Stimulated activated naive B cell treated with anti-CD40 and anti-IgM and Interleukin-4, amounts not matched to agents 10 μg/mL and 1 μg/mL and 100 μg/mL, for 72 hours (primary cell): ENCODE measurements around the gene CFTR.

ENCODE experiments used
- ATAC-seq, 2 donors: fragments of 150-1000 bp; cut with Tn5 transposase; replicated peaks; 2 replicates each; pipeline ENCODE4 v1.10.0; 2021; ENCODE audit warnings: moderate library complexity in 1 of 2
- DNase-seq: peaks from one replicate; pipeline ENCODE4 v3.0.0; 2021
- H3K27ac Mint-ChIP-seq: one replicate; pipeline ENCODE4 v1.8.0; 2022; ENCODE audit warnings: mild to moderate bottlenecking, mixed read lengths
- H3K27me3 Mint-ChIP-seq, 2 donors: one replicate each; pipeline ENCODE4 v1.8.0; 2022; ENCODE audit warnings: mixed read lengths in 2 of 2
- H3K36me3 Mint-ChIP-seq, 2 donors: one replicate each; pipeline ENCODE4 v1.8.0; 2022; ENCODE audit warnings: mixed read lengths in 2 of 2, mild to moderate bottlenecking in 1 of 2
- H3K4me1 Mint-ChIP-seq, 2 donors: one replicate each; pipeline ENCODE4 v1.8.0; 2022; ENCODE audit warnings: mixed read lengths in 2 of 2, mild to moderate bottlenecking in 1 of 2
- H3K4me3 Mint-ChIP-seq, 2 donors: one replicate each; pipeline ENCODE4 v1.8.0; 2022; ENCODE audit warnings: mild to moderate bottlenecking in 2 of 2, mixed read lengths in 2 of 2, moderate library complexity in 1 of 2
- H3K9me3 Mint-ChIP-seq, 2 donors: one replicate each; pipeline ENCODE4 v1.8.0; 2022; ENCODE audit warnings: mixed read lengths in 2 of 2, mild to moderate bottlenecking in 1 of 2

Gene CFTR

GRCh38 chr7:117587931-117588330 lies 108.1 kb downstream of the CFTR start:
- H3K27me3 Mint-ChIP-seq, result no peaks in the 10 kb centered on the region
- H3K36me3 Mint-ChIP-seq, result no peaks in the 10 kb centered on the region
- H3K4me3 Mint-ChIP-seq, result no peak overlapping the region
- no peaks in the 10 kb centered on the region for H3K4me1 Mint-ChIP-seq
- ATAC-seq, result no peak
- no peak for DNase-seq
- no peak overlapping the region for H3K27ac Mint-ChIP-seq
- peaks cover 4 to 6% of the 10 kb centered on the region in 2 donors for H3K9me3 Mint-ChIP-seq

GRCh38 chr7:117588352-117588794 lies 108.5 kb downstream of the CFTR start:
- ATAC-seq (no peak), DNase-seq (no peak)
- no peak overlapping the region for H3K27ac Mint-ChIP-seq
- H3K27me3 Mint-ChIP-seq, result no peaks in the 10 kb centered on the region
- H3K4me1 Mint-ChIP-seq, result no peaks in the 10 kb centered on the region
- no peaks in the 10 kb centered on the region for H3K36me3 Mint-ChIP-seq
- peaks cover 4 to 6% of the 10 kb centered on the region in 2 donors for H3K9me3 Mint-ChIP-seq
- no peak overlapping the region for H3K4me3 Mint-ChIP-seq

- Mint-ChIP-seq H3K36me3 (no peaks in the 10 kb centered on the region), H3K27me3 (no peaks in the 10 kb centered on the region), H3K4me1 (no peaks in the 10 kb centered on the region), H3K9me3 (no peaks in the 10 kb centered on the region), H3K4me3 (no peak overlapping the region), H3K27ac (no peak overlapping the region)
- no peak for DNase-seq
- no peak for ATAC-seq
These were observed 110.4 kb downstream of the CFTR start for GRCh38 chr7:117590191-117590590.

DNA sequence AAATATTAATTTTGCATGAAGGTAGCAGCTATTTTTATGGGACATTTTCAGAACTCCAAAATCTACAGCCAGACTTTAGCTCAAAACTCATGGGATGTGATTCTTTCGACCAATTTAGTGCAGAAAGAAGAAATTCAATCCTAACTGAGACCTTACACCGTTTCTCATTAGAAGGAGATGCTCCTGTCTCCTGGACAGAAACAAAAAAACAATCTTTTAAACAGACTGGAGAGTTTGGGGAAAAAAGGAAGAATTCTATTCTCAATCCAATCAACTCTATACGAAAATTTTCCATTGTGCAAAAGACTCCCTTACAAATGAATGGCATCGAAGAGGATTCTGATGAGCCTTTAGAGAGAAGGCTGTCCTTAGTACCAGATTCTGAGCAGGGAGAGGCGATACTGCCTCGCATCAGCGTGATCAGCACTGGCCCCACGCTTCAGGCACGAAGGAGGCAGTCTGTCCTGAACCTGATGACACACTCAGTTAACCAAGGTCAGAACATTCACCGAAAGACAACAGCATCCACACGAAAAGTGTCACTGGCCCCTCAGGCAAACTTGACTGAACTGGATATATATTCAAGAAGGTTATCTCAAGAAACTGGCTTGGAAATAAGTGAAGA lies 112.3 kb downstream of the CFTR start:
- Mint-ChIP-seq H3K4me1 (no peaks in the 10 kb centered on the region), H3K9me3 (no peaks in the 10 kb centered on the region), H3K27ac (no peak overlapping the region), H3K27me3 (no peaks in the 10 kb centered on the region), H3K36me3 (no peaks in the 10 kb centered on the region), H3K4me3 (no peak overlapping the region)
- DNase-seq, result no peak
- no peak for ATAC-seq

DNA sequence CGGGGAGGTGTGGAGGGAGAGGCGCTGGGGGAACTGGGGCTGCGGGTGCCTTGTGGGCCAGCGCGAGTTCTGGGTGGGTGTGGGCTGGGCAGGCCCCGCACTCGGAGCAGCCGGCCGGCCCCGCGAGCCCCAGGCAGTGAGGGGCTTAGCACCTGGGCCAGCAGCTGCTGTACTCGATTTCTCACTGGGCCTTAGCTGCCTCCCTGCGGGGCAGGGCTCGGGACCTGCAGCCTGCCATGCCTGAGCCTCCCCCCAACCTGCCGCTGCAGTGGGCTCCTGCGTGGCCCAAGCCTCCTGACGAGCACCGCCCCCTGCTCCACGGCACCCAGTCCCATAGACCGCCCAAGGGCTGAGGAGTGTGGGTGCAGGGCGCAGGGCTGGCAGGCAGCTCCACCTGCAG lies 116.3 kb downstream of the CFTR start:
- Mint-ChIP-seq H3K27ac (no peak overlapping the region), H3K9me3 (no peaks in the 10 kb centered on the region), H3K4me1 (no peaks in the 10 kb centered on the region), H3K27me3 (no peaks in the 10 kb centered on the region), H3K4me3 (no peak overlapping the region), H3K36me3 (no peaks in the 10 kb centered on the region)
- ATAC-seq (no peak), DNase-seq (no peak)

DNA sequence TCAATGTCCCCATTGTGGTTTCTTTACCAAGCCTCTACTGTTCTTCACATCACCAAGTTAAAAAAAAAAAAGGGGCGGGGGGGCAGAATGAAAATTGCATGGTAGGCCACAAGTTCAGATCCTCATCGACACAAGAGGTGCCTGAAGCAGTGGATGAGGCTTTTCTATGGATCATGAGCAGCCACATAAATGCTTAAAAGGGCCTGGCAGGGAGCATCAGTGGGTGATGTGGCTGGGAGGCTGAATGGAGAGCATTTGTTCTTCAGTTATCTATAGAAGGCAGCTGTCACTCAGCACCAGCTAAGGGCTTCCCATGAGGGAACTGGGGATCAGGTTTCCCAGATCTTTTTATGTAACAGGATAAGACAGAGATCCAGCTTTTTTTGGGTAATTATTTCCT lies 117.9 kb downstream of the CFTR start:
- Mint-ChIP-seq H3K27ac (no peak overlapping the region), H3K9me3 (no peaks in the 10 kb centered on the region), H3K4me3 (no peak overlapping the region), H3K4me1 (no peaks in the 10 kb centered on the region), H3K36me3 (no peaks in the 10 kb centered on the region), H3K27me3 (no peaks in the 10 kb centered on the region)
- DNase-seq (no peak), ATAC-seq (no peak)

- no peak overlapping the region for H3K4me3 Mint-ChIP-seq
- H3K27me3 Mint-ChIP-seq, result no peaks in the 10 kb centered on the region
- no peak for DNase-seq
- peaks cover 0 to 1% of the 10 kb centered on the region in 2 donors for H3K9me3 Mint-ChIP-seq
- H3K36me3 Mint-ChIP-seq, result no peaks in the 10 kb centered on the region
- no peak for ATAC-seq
- H3K4me1 Mint-ChIP-seq, result no peaks in the 10 kb centered on the region
- no peak overlapping the region for H3K27ac Mint-ChIP-seq
These were observed 121.1 kb downstream of the CFTR start for GRCh38 chr7:117600911-117601310.

- H3K27me3 Mint-ChIP-seq, result no peaks in the 10 kb centered on the region
- H3K9me3 Mint-ChIP-seq, result peaks cover 0 to 3% of the 10 kb centered on the region in 2 donors
- H3K27ac Mint-ChIP-seq, result no peak overlapping the region
- no peak overlapping the region for H3K4me3 Mint-ChIP-seq
- DNase-seq (no peak), ATAC-seq (no peak)
- H3K36me3 Mint-ChIP-seq, result no peaks in the 10 kb centered on the region
- H3K4me1 Mint-ChIP-seq, result no peaks in the 10 kb centered on the region
These were observed 123.8 kb downstream of the CFTR start for GRCh38 chr7:117603627-117604026.

DNA sequence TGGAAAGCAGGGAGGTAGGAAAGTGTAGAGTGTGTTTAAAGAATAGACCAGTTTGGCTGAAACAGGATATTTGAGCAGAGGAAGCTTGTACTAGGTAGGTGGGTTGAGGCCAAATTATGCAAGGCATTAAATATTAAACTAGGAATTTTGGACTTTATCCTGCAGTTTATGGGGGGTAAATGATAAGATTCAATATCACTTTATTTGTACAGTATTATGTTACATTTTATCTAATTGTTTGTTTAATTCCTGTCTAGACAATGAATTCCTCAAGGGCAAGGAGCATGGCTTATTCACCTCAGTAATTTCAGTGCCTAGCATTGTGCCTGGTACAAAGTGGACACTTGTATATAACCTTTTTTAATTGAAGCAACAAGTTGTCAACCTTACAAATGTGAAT lies 125.9 kb downstream of the CFTR start:
- no peak for DNase-seq
- Mint-ChIP-seq H3K27me3 (no peaks in the 10 kb centered on the region), H3K27ac (no peak overlapping the region), H3K4me1 (no peaks in the 10 kb centered on the region), H3K4me3 (no peak overlapping the region), H3K36me3 (no peaks in the 10 kb centered on the region), H3K9me3 (peaks cover 0 to 4% of the 10 kb centered on the region in 2 donors)
- no peak for ATAC-seq

- no peak for ATAC-seq
- H3K36me3 Mint-ChIP-seq, result no peaks in the 10 kb centered on the region
- H3K27ac Mint-ChIP-seq, result no peak overlapping the region
- no peak overlapping the region for H3K4me3 Mint-ChIP-seq
- H3K4me1 Mint-ChIP-seq, result no peaks in the 10 kb centered on the region
- peaks cover 0 to 4% of the 10 kb centered on the region in 2 donors for H3K9me3 Mint-ChIP-seq
- DNase-seq, result no peak
- H3K27me3 Mint-ChIP-seq, result no peaks in the 10 kb centered on the region
These were observed 126.3 kb downstream of the CFTR start for GRCh38 chr7:117606132-117606531.

GRCh38 chr7:117610396-117610795 lies 130.6 kb downstream of the CFTR start:
- H3K27me3 Mint-ChIP-seq, result no peaks in the 10 kb centered on the region
- DNase-seq (no peak), ATAC-seq (no peak)
- H3K4me1 Mint-ChIP-seq, result no peaks in the 10 kb centered on the region
- H3K4me3 Mint-ChIP-seq, result no peak overlapping the region
- no peak overlapping the region for H3K27ac Mint-ChIP-seq
- H3K9me3 Mint-ChIP-seq, result peaks cover 0 to 4% of the 10 kb centered on the region in 2 donors
- no peaks in the 10 kb centered on the region for H3K36me3 Mint-ChIP-seq

GRCh38 chr7:117612637-117613036 lies 132.8 kb downstream of the CFTR start:
- H3K4me1 Mint-ChIP-seq, result no peaks in the 10 kb centered on the region
- peaks cover 0 to 1% of the 10 kb centered on the region in 2 donors for H3K9me3 Mint-ChIP-seq
- H3K36me3 Mint-ChIP-seq, result no peaks in the 10 kb centered on the region
- no peak for ATAC-seq
- H3K4me3 Mint-ChIP-seq, result no peak overlapping the region
- DNase-seq, result no peak
- H3K27me3 Mint-ChIP-seq, result no peaks in the 10 kb centered on the region
- H3K27ac Mint-ChIP-seq, result no peak overlapping the region

DNA sequence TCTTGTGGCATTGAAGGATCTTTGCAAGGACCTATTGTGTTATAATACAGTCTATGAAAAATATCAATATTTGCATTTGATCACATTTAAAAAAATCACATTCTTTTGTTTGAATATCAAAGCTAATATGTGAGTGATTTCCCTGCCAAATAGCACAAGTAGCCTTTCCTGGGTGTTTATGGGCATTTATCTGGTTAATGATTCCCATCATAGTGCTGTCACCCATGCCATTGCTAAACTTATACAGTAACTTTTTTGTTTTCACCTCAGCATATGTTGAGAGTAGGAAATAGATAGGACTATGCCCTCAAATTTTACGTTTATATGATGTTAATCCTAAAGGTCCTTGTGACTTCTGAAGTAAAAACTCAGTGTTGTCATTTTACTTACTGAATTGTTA lies 136.9 kb downstream of the CFTR start:
- ATAC-seq (no peak), DNase-seq (no peak)
- H3K27me3 Mint-ChIP-seq, result no peaks in the 10 kb centered on the region
- no peaks in the 10 kb centered on the region for H3K4me1 Mint-ChIP-seq
- H3K9me3 Mint-ChIP-seq, result peaks cover 0 to 4% of the 10 kb centered on the region in 2 donors
- no peaks in the 10 kb centered on the region for H3K36me3 Mint-ChIP-seq
- no peak overlapping the region for H3K4me3 Mint-ChIP-seq
- H3K27ac Mint-ChIP-seq, result no peak overlapping the region

DNA sequence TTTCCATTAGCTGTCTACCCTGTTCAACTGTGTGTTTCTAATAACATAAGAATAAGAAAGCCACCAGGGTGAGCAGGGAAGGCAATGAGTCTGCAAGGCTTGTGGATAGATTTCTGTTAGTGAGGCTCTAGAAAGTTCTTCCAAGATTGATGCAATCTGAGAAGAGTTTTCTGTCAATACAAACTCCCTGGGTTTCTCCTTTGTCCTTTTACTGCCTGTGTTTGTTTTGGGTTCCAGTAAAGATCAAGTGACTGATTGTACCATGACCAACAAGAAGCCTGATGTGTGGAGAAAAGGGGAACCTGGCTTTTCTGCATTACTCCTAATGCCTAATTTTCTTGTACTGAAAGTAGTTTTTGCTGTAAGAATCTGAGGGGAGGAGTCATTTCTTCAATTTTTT lies 139.9 kb downstream of the CFTR start:
- Mint-ChIP-seq H3K27ac (no peak overlapping the region), H3K9me3 (peaks cover 0 to 4% of the 10 kb centered on the region in 2 donors), H3K27me3 (no peaks in the 10 kb centered on the region), H3K4me3 (no peak overlapping the region), H3K36me3 (no peaks in the 10 kb centered on the region), H3K4me1 (no peaks in the 10 kb centered on the region)
- no peak for ATAC-seq
- DNase-seq, result no peak

GRCh38 chr7:117621075-117621618 lies 141.3 kb downstream of the CFTR start:
- H3K27me3 Mint-ChIP-seq, result no peaks in the 10 kb centered on the region
- no peaks in the 10 kb centered on the region for H3K4me1 Mint-ChIP-seq
- no peak overlapping the region for H3K27ac Mint-ChIP-seq
- H3K36me3 Mint-ChIP-seq, result no peaks in the 10 kb centered on the region
- no peak overlapping the region for H3K4me3 Mint-ChIP-seq
- peaks cover 0 to 4% of the 10 kb centered on the region in 2 donors for H3K9me3 Mint-ChIP-seq
- ATAC-seq, result no peak
- no peak for DNase-seq
